DOHH2 (cell line): ENCODE data around the gene B4GALNT1.
A peak's percentile ranks its signal among the peaks of the same experiment; 100 is the strongest.

Source experiments
- CTCF ChIP-seq: fragments of 200-600 bp; sonication (generic); IDR thresholded peaks from one replicate; pipeline ENCODE4 v1.5.1; 2014; ENCODE audit warnings: antibody characterized with exemption, mild to moderate bottlenecking, low read depth, low read length; ENCODE audit not compliant: poor library complexity, severe bottlenecking
- EZH2phosphoT487 ChIP-seq: fragments of 200-600 bp; sonication (generic); IDR thresholded peaks from 2 replicates; pipeline ENCODE4 v1.6.1; 2017; ENCODE audit warnings: borderline replicate concordance, mild to moderate bottlenecking, antibody characterized with exemption, low read length, moderate library complexity, mixed read lengths

DNA sequence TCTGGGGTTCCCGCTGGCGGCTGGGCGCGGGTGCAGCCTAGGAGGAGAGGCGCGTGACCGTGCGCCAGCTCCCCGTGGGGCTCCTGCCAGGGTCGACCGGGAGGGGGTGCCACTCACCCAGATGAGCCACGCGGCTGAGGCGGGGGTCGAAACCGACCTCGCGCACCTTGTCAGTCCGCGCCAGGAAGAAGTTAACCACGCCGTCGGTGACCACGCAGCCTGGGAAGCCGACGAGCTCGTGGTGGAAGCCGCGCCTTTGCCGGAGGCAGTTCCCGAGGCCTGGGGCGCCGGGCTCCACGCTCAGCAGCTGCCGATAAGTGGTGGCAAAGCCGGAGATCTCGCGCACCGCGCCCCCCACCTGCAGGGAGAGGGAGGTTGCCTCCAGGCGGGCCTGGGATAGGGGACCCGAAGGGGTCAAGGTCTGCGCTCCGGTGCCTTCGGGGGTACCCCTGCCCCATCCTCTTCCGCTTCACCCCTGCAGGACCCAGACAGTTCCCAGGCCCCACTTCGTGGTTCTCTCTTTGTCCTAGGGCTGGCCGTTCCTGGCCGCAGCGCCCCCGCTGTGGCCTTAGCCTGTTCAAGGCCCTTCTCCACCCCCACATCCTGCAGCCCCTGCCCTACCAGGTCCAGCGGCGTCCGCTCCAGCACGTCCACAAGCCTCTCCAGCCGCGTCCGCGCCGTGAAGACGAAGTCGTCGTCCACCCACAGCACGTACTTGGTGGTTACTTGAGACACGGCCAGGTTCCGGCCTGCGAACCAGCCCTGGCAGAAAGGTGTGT, 5.3 kb downstream of the B4GALNT1 start:
- peak; percentile 22 for TF ChIP-seq CTCF
- peak; percentile 65; the same call in 1 of the 2 replicates for TF ChIP-seq EZH2phosphoT487
